MM.1S (cell line): ENCODE data around the gene MRPS18A.

Experiments used
- DNase-seq: peaks from one replicate; pipeline ENCODE4 v3.0.0-alpha.2; 2015
- H2AFZ ChIP-seq: fragments of 300-600 bp; sonication (generic); 2 replicates; pipeline ENCODE4 v1.6.0; 2016; ENCODE audit warnings: antibody characterized with exemption, low read length
- H3F3A ChIP-seq: fragments of 300-600 bp; sonication (generic); 2 replicates; pipeline ENCODE4 v1.6.1; 2016; ENCODE audit warnings: mild to moderate bottlenecking, antibody characterized with exemption, low read length, moderate library complexity, mixed read lengths; ENCODE audit not compliant: insufficient read depth
- H3K27ac ChIP-seq: fragments of 300-600 bp; sonication (generic); 2 replicates; pipeline ENCODE4 v1.5.1; 2016; ENCODE audit warnings: mild to moderate bottlenecking, low read length
- H3K27me3 ChIP-seq: fragments of 300-600 bp; sonication (generic); replicated peaks from 2 replicates; pipeline ENCODE4 v1.6.0; 2016; ENCODE audit warnings: low read length; ENCODE audit not compliant: insufficient read depth
- H3K36me3 ChIP-seq: fragments of 300-600 bp; sonication (generic); replicated peaks from 2 replicates; pipeline ENCODE4 v1.6.1; 2016; ENCODE audit warnings: mild to moderate bottlenecking, low read length, mixed read lengths; ENCODE audit not compliant: insufficient read depth
- H3K4me1 ChIP-seq: fragments of 300-600 bp; sonication (generic); 2 replicates; pipeline ENCODE4 v1.6.1; 2016; ENCODE audit warnings: low read length, mixed read lengths
- H3K4me2 ChIP-seq: fragments of 300-600 bp; sonication (generic); 2 replicates; pipeline ENCODE4 v1.6.0; 2016; ENCODE audit warnings: low read depth, low read length
- H3K4me3 ChIP-seq: fragments of 300-600 bp; sonication (generic); 2 replicates; pipeline ENCODE4 v1.5.1; 2016; ENCODE audit warnings: low read length, mixed read lengths
- H3K79me2 ChIP-seq: fragments of 300-600 bp; sonication (generic); 2 replicates; pipeline ENCODE4 v1.6.1; 2016; ENCODE audit warnings: mixed run types, low read length, mixed read lengths
- H3K9ac ChIP-seq: fragments of 300-600 bp; sonication (generic); 2 replicates; pipeline ENCODE4 v1.6.1; 2016; ENCODE audit warnings: low read length, mixed read lengths
- H3K9me2 ChIP-seq: fragments of 300-600 bp; sonication (generic); replicated peaks from 2 replicates; pipeline ENCODE4 v1.6.1; 2016; ENCODE audit warnings: mild to moderate bottlenecking, low read length, mixed read lengths; ENCODE audit not compliant: insufficient read depth
- H3K9me3 ChIP-seq: fragments of 300-600 bp; sonication (generic); replicated peaks from 2 replicates; pipeline ENCODE4 v1.6.1; 2016; ENCODE audit warnings: mild to moderate bottlenecking, low read length, mixed read lengths; ENCODE audit not compliant: insufficient read depth
- H4K20me1 ChIP-seq: fragments of 300-600 bp; sonication (generic); 2 replicates; pipeline ENCODE4 v1.6.1; 2016; ENCODE audit warnings: mild to moderate bottlenecking, low read length, moderate library complexity, mixed read lengths; ENCODE audit not compliant: insufficient read depth
- EZH2 ChIP-seq: fragments of 300-600 bp; sonication (generic); optimal IDR thresholded peaks from 2 replicates; pipeline ENCODE3; 2017; ENCODE audit warnings: low read depth, mild to moderate bottlenecking, antibody characterized with exemption, low read length, mixed read lengths
- EZH2phosphoT487 ChIP-seq: fragments of 300-600 bp; sonication (generic); IDR thresholded peaks from 2 replicates; pipeline ENCODE4 v1.6.1; 2018; ENCODE audit warnings: antibody characterized with exemption, low read length
- TF ChIP-seq, protein P1 (sequence below): fragments of 300-600 bp; sonication (generic); IDR thresholded peaks from 2 replicates; pipeline ENCODE4 v1.5.1; 2016; ENCODE audit warnings: antibody characterized with exemption, low read length, mixed read lengths

The MRPS18A gene

DNA sequence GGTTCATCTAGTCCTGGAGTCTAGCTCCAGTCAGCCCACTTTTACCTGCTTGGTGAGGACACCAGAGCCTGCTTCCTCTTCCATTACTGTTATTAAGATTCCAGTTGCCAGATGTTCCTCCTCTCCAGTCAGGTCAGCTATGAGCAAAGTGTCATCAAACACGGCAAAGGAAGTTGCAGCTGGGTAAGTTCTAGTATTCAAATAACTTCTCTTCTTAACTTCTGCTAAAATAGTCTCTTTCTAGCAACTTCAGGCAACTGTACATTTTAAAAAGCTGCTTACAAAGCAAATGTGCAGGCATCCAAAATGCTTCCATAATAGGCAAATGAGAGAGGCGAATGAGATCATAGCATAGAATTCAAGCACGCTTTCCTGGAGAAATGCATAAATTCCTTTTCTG, 18.4 kb upstream of the MRPS18A start:
- H3K9ac ChIP-seq = peak overlapping the region; percentile 44
- H3K9me3 ChIP-seq = no peaks in the 10 kb centered on the region
- TF ChIP-seq EZH2 = no peak
- TF ChIP-seq EZH2phosphoT487 = no peak
- TF ChIP-seq, protein P1, sequence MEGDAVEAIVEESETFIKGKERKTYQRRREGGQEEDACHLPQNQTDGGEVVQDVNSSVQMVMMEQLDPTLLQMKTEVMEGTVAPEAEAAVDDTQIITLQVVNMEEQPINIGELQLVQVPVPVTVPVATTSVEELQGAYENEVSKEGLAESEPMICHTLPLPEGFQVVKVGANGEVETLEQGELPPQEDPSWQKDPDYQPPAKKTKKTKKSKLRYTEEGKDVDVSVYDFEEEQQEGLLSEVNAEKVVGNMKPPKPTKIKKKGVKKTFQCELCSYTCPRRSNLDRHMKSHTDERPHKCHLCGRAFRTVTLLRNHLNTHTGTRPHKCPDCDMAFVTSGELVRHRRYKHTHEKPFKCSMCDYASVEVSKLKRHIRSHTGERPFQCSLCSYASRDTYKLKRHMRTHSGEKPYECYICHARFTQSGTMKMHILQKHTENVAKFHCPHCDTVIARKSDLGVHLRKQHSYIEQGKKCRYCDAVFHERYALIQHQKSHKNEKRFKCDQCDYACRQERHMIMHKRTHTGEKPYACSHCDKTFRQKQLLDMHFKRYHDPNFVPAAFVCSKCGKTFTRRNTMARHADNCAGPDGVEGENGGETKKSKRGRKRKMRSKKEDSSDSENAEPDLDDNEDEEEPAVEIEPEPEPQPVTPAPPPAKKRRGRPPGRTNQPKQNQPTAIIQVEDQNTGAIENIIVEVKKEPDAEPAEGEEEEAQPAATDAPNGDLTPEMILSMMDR = no peak
- H4K20me1 ChIP-seq = no peaks in the 10 kb centered on the region
- DNase-seq = peak; percentile 73
- peaks cover 33% of the 10 kb centered on the region for H3F3A ChIP-seq
- peak overlapping the region; percentile 73 for H3K27ac ChIP-seq
- peak overlapping the region; percentile 62 for H3K4me2 ChIP-seq
- H3K36me3 ChIP-seq = no peaks in the 10 kb centered on the region
- no peaks in the 10 kb centered on the region for H3K27me3 ChIP-seq
- H3K79me2 ChIP-seq = no peaks in the 10 kb centered on the region
- H3K4me1 ChIP-seq = peaks cover 32% of the 10 kb centered on the region
- peak overlapping the region; percentile 28 for H3K4me3 ChIP-seq
- H3K9me2 ChIP-seq = no peaks in the 10 kb centered on the region
- peak overlapping the region; percentile 20 for H2AFZ ChIP-seq

DNA sequence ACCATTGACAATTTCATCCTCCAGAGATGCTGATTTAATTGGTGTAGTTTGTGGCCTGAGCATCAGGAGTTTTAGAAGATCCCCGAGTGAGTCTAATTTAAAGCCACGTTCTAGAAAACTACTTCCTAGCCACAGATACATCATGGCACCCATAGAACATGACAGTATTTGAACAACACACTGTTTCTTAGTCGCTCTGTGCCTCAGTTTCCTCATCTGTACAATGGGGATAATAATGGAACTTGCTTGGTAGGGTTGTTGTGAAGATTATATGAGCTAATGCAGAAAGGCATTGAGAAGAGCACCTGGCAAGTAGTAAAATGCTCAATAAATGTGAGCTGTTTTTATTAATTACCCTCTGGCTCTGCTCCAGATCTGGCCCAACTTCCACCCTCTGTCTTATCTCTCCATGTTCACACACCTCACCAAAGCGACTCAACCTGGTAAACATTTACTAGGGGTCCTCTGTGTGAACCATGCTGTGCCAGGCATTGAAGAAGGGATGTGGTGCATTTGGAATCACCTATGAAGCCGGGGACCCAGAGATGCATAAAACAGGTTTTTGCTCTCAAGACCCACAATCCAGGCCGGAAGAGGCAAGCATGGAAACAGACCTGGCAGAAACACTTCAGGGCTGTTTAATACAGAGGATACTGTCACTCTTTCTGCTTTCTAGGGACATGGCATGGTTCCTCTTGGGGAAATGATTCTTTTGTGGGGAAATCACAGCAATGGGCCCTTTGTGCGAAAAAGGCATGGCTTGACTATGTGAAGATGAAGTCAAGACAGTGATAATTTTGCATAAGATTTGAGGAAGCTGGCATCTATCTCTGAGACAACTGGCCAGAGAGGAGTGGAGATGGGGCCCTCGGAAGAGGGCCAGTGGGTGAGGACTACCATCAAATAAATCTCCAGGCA, 16.2 kb upstream of the MRPS18A start:
- H3F3A ChIP-seq = peaks cover 33% of the 10 kb centered on the region
- no peak overlapping the region for H3K4me3 ChIP-seq
- H4K20me1 ChIP-seq = no peaks in the 10 kb centered on the region
- H3K9me3 ChIP-seq = no peaks in the 10 kb centered on the region
- H3K27ac ChIP-seq = no peak overlapping the region; the same call in 1 of the 2 replicates
- peaks cover 25% of the 10 kb centered on the region for H3K4me1 ChIP-seq
- no peak overlapping the region for H3K4me2 ChIP-seq
- H3K9ac ChIP-seq = no peak overlapping the region
- H3K79me2 ChIP-seq = no peaks in the 10 kb centered on the region
- no peak overlapping the region for H2AFZ ChIP-seq
- DNase-seq = no peak
- H3K36me3 ChIP-seq = no peaks in the 10 kb centered on the region
- TF ChIP-seq EZH2phosphoT487 (no peak), EZH2 (no peak)
- TF ChIP-seq, protein P1 = no peak
- H3K9me2 ChIP-seq = no peaks in the 10 kb centered on the region
- no peaks in the 10 kb centered on the region for H3K27me3 ChIP-seq

DNA sequence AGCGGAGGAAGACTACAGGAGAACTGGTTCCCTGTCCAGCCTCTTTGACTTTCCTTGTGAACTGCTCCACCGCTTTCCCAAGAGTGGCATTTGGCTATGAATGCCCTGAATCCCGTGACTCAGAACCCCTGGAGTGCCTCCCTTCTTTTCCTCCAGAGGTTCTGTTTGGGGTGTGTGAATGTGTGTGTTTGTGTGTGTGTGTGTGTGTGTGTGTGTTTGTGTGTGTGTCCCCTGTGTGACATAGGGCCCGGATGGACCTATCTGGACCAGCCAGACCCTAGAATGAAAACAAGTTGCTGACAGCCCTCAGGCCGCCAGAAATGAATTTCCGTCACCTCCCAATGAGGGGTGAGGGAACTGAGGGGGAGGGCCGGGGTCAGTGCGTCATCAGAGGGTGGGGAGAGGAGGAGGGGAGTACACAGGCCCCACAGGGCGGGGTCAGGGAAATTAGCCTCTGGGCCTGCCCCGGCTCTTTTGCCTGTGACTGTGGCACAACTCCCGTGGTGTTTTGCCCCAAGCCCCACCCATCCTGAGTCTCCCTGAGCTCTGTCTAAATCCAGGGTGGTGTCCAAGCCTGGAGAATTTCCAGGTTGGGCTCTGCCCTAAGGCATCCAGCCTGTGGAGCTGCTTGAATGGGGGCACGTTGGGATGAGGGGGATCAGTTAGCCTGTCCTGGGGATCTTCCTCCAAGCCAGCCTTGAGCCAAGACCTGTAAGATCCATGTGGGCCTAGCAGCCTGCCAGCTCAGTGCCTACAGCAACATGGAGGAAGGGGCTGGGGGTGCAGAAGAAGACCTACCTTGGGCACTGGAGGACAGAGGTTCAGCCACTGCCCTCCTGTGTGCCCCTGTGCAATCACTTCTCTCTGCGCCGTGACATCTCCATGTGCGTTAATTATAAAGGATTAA, 15.2 kb upstream of the MRPS18A start:
- Histone ChIP-seq H4K20me1 (no peaks in the 10 kb centered on the region), H3K9ac (no peak overlapping the region), H3K27ac (no peak overlapping the region), H3F3A (peaks cover 33% of the 10 kb centered on the region), H3K79me2 (no peaks in the 10 kb centered on the region), H3K36me3 (no peaks in the 10 kb centered on the region), H2AFZ (no peak overlapping the region), H3K4me1 (peaks cover 25% of the 10 kb centered on the region), H3K4me3 (no peak overlapping the region), H3K9me3 (no peaks in the 10 kb centered on the region), H3K9me2 (no peaks in the 10 kb centered on the region), H3K27me3 (no peaks in the 10 kb centered on the region), H3K4me2 (no peak overlapping the region)
- no peak for DNase-seq
- TF ChIP-seq, protein P1 = no peak
- TF ChIP-seq EZH2 (no peak), EZH2phosphoT487 (no peak)
